ENCODE results near the gene RPTOR. TPM values are rescaled to one million over a fixed set of nuclear protein-coding genes. Genes with fewer than 3 reads are reported as not detected.

RPTOR gene
- total and polyA plus RNA-seq, 4 donors, result 12.4 to 46.1 (median 29.7) TPM

- H3K4me3 ChIP-seq, result no peak overlapping the region
- H3K27ac ChIP-seq (ENCODE audit: low read depth in 1 of 2, low read length in 1 of 2), result no peak overlapping the region
- H3K27me3 ChIP-seq (ENCODE audit: control insufficient read depth in 3 of 3, insufficient read depth in 3 of 3, low read length in 2 of 3), result peaks cover 0 to 5% (median 0%) of the 10 kb centered on the region in 3 donors
- DNase-seq, result no peak
- ATAC-seq (ENCODE audit: insufficient read depth, low FRiP score), result no peak
- no peaks in the 10 kb centered on the region for H3K9me3 ChIP-seq (ENCODE audit: control insufficient read depth in 4 of 4, insufficient read depth in 3 of 4, low read length in 3 of 4)
- H3K4me1 ChIP-seq (ENCODE audit: control insufficient read depth in 5 of 5, insufficient read depth in 5 of 5, low read length in 5 of 5), result peaks cover 0 to 5% (median 0%) of the 10 kb centered on the region in 5 donors
- no peaks in the 10 kb centered on the region for H3K36me3 ChIP-seq (ENCODE audit: control insufficient read depth in 4 of 4, insufficient read depth in 4 of 4, low read length in 4 of 4)
- H3K9ac ChIP-seq (ENCODE audit: insufficient read depth in 1 of 2, low read length in 2 of 2), result no peak overlapping the region
- TF ChIP-seq CTCF (IDR thresholded peaks at IDR 0.05; ENCODE audit: control extremely low read depth, extremely low read depth), result no peak
- 82 to 93% methylated on average over 3 of the region's 3 CpGs for WGBS, 2 donors
Measured at GRCh38 chr17:80976701-80977100, 432.1 kb downstream of the RPTOR start.

- no peak overlapping the region for H3K27ac ChIP-seq (ENCODE audit: low read depth in 1 of 2, low read length in 1 of 2)
- H3K4me1 ChIP-seq (ENCODE audit: control insufficient read depth in 5 of 5, insufficient read depth in 5 of 5, low read length in 5 of 5), result peaks cover 0 to 5% (median 0%) of the 10 kb centered on the region in 5 donors
- DNase-seq, result no peak
- 88 to 93% methylated on average over 4 of the region's 4 CpGs for WGBS, 2 donors
- ATAC-seq (ENCODE audit: insufficient read depth, low FRiP score), result no peak
- TF ChIP-seq CTCF (IDR thresholded peaks at IDR 0.05; ENCODE audit: control extremely low read depth, extremely low read depth), result no peak
- no peak overlapping the region for H3K9ac ChIP-seq (ENCODE audit: insufficient read depth in 1 of 2, low read length in 2 of 2)
- no peak overlapping the region for H3K4me3 ChIP-seq
- H3K36me3 ChIP-seq (ENCODE audit: control insufficient read depth in 4 of 4, insufficient read depth in 4 of 4, low read length in 4 of 4), result no peaks in the 10 kb centered on the region
- H3K27me3 ChIP-seq (ENCODE audit: control insufficient read depth in 3 of 3, insufficient read depth in 3 of 3, low read length in 2 of 3), result peaks cover 0 to 5% (median 2%) of the 10 kb centered on the region in 3 donors
- H3K9me3 ChIP-seq (ENCODE audit: control insufficient read depth in 4 of 4, insufficient read depth in 3 of 4, low read length in 3 of 4), result no peaks in the 10 kb centered on the region
Measured at GRCh38 chr17:80977172-80977571, 432.5 kb downstream of the RPTOR start.

GRCh38 chr17:80978499-80979497 lies 434.2 kb downstream of the RPTOR start:
- H3K4me3 ChIP-seq, result no peak overlapping the region
- WGBS, 2 donors, result 84 to 88% methylated on average over 31 of the region's 31 CpGs
- ATAC-seq (ENCODE audit: insufficient read depth, low FRiP score), result no peak
- no peak for TF ChIP-seq CTCF (IDR thresholded peaks at IDR 0.05; ENCODE audit: control extremely low read depth, extremely low read depth)
- H3K9me3 ChIP-seq (ENCODE audit: control insufficient read depth in 4 of 4, insufficient read depth in 3 of 4, low read length in 3 of 4), result no peaks in the 10 kb centered on the region
- no peak overlapping the region for H3K9ac ChIP-seq (ENCODE audit: insufficient read depth in 1 of 2, low read length in 2 of 2)
- peaks cover 0 to 5% (median 0%) of the 10 kb centered on the region in 5 donors for H3K4me1 ChIP-seq (ENCODE audit: control insufficient read depth in 5 of 5, insufficient read depth in 5 of 5, low read length in 5 of 5)
- DNase-seq, result no peak
- H3K27ac ChIP-seq (ENCODE audit: low read depth in 1 of 2, low read length in 1 of 2), result no peak overlapping the region
- peaks cover 0 to 5% (median 4%) of the 10 kb centered on the region in 3 donors for H3K27me3 ChIP-seq (ENCODE audit: control insufficient read depth in 3 of 3, insufficient read depth in 3 of 3, low read length in 2 of 3)
- no peaks in the 10 kb centered on the region for H3K36me3 ChIP-seq (ENCODE audit: control insufficient read depth in 4 of 4, insufficient read depth in 4 of 4, low read length in 4 of 4)

Measured in lung (tissue), 12 donors.